Natural killer cell treated with Interleukin-12 subunit alpha and Interleukin-12 subunit beta and Interleukin-15 and Interleukin-18, amount 100 ng/mL, for 72 hours (primary cell): Measurements from ENCODE around the gene LTBP1. TPM values are rescaled to one million over a fixed set of nuclear protein-coding genes. Genes with fewer than 3 reads are reported as not detected.

Experiments
- ATAC-seq, 2 donors: fragments of 150-1000 bp; cut with Tn5 transposase in 1 of 2; sonication (Bioruptor Pico), chemical (Tn5 transposase) in 1 of 2; 2 replicates each; pipeline ENCODE4 v1.10.0; 2021
- DNase-seq: peaks from one replicate; pipeline ENCODE4 v3.0.0; 2022; ENCODE audit warnings: low spot score
- H3K27ac Mint-ChIP-seq, 2 donors: 1 replicate in 1 of 2; 2 replicates in 1 of 2; pipeline ENCODE4 v1.8.0; 2022; ENCODE audit warnings: mixed read lengths in 2 of 2, mild to moderate bottlenecking in 1 of 2, moderate library complexity in 1 of 2
- H3K27me3 Mint-ChIP-seq, 2 donors: 1 replicate in 1 of 2; 2 replicates in 1 of 2; pipeline ENCODE4 v1.8.0; 2022; ENCODE audit warnings: mixed read lengths in 2 of 2
- H3K36me3 Mint-ChIP-seq: one replicate; pipeline ENCODE4 v1.8.0; 2022; ENCODE audit warnings: mixed read lengths
- H3K4me1 Mint-ChIP-seq, 2 donors: 1 replicate in 1 of 2; 2 replicates in 1 of 2; pipeline ENCODE4 v1.8.0; 2022; ENCODE audit warnings: low read depth in 2 of 2, mixed read lengths in 2 of 2, mild to moderate bottlenecking in 1 of 2
- H3K4me3 Mint-ChIP-seq: one replicate; pipeline ENCODE4 v1.8.0; 2022; ENCODE audit warnings: mixed read lengths
- H3K9me3 Mint-ChIP-seq: 2 replicates; pipeline ENCODE4 v1.8.0; 2022; ENCODE audit warnings: mixed read lengths
- total RNA-seq, 2 donors: library from RNA; stranded (reverse); gene quantifications; one replicate each; pipeline ENCODE4 v1.2.3, GENCODE V29; 2022

Gene LTBP1
- total RNA-seq, 2 donors from 2014 or later, result 0.39 to 0.76 TPM

- H3K9me3 Mint-ChIP-seq, result no peaks in the 10 kb centered on the region
- H3K4me3 Mint-ChIP-seq, result no peak overlapping the region
- ATAC-seq (no peak), DNase-seq (no peak)
- no peaks in the 10 kb centered on the region for H3K4me1 Mint-ChIP-seq
- peaks cover 6 to 17% of the 10 kb centered on the region in 2 donors for H3K27me3 Mint-ChIP-seq
- H3K27ac Mint-ChIP-seq, result no peak overlapping the region
- H3K36me3 Mint-ChIP-seq, result no peaks in the 10 kb centered on the region
Measured at GRCh38 chr2:33107690-33108482, 161.1 kb downstream of the LTBP1 start.

GRCh38 chr2:33108483-33109443, 162.0 kb downstream of the LTBP1 start:
- no peak for ATAC-seq
- no peaks in the 10 kb centered on the region for H3K36me3 Mint-ChIP-seq
- H3K27me3 Mint-ChIP-seq, result peaks cover 6 to 19% of the 10 kb centered on the region in 2 donors
- H3K4me3 Mint-ChIP-seq, result no peak overlapping the region
- H3K27ac Mint-ChIP-seq, result no peak overlapping the region
- no peaks in the 10 kb centered on the region for H3K9me3 Mint-ChIP-seq
- DNase-seq, result no peak
- no peaks in the 10 kb centered on the region for H3K4me1 Mint-ChIP-seq

DNA sequence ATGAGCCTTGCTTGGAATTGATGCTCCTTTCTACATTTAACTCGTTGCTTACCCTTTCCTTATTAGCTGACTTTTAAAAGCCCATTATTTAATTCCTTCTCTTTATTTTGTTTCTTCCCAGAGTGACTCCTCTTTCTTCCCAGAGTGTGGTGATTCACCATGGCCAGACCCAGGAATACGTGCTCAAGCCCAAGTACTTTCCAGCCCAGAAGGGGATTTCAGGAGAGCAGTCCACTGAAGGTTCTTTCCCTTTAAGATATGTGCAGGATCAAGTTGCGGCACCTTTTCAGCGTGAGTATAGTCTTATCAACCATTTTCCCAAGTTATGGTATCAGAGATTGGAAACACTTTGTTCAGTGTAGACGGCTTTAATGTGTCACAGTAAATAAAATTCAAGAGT, 163.7 kb downstream of the LTBP1 start:
- Mint-ChIP-seq H3K27ac (no peak overlapping the region), H3K9me3 (no peaks in the 10 kb centered on the region), H3K4me3 (no peak overlapping the region), H3K27me3 (peaks cover 6 to 20% of the 10 kb centered on the region in 2 donors), H3K36me3 (no peaks in the 10 kb centered on the region), H3K4me1 (no peaks in the 10 kb centered on the region)
- DNase-seq, result no peak
- ATAC-seq, result no peak

- H3K27ac Mint-ChIP-seq, result no peak overlapping the region
- H3K36me3 Mint-ChIP-seq, result no peaks in the 10 kb centered on the region
- no peaks in the 10 kb centered on the region for H3K9me3 Mint-ChIP-seq
- ATAC-seq (no peak), DNase-seq (no peak)
- H3K4me3 Mint-ChIP-seq, result no peak overlapping the region
- H3K27me3 Mint-ChIP-seq, result peaks cover 6 to 20% of the 10 kb centered on the region in 2 donors
- no peaks in the 10 kb centered on the region for H3K4me1 Mint-ChIP-seq
Measured at GRCh38 chr2:33111002-33111446, 164.3 kb downstream of the LTBP1 start.

- Mint-ChIP-seq H3K36me3 (no peaks in the 10 kb centered on the region), H3K4me3 (no peak overlapping the region), H3K4me1 (peaks cover 0 to 4% of the 10 kb centered on the region in 2 donors), H3K27me3 (peaks cover 4 to 21% of the 10 kb centered on the region in 2 donors), H3K9me3 (no peaks in the 10 kb centered on the region), H3K27ac (no peak overlapping the region)
- DNase-seq (no peak), ATAC-seq (no peak)
Measured at GRCh38 chr2:33115196-33115595, 168.4 kb downstream of the LTBP1 start.

DNA sequence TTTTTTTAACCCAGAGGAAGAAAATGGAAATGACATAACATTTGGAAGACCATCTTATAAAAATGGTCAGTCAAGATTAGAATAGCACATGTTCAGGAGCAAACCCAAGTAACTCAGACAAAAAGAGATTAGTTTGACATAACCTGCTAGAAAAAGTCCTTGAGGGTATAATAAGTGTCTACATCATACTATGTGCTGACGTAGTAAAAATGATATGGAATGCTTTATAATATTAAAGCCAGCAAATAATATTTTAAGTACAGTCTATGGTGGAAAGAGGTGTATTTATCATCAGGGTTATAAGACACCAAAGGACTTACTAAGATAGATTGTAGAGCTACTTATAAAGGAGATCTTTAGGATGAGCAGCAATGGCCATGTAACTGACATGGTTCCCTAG, 169.0 kb downstream of the LTBP1 start:
- H3K9me3 Mint-ChIP-seq, result no peaks in the 10 kb centered on the region
- no peak overlapping the region for H3K27ac Mint-ChIP-seq
- DNase-seq, result no peak
- peaks cover 4 to 17% of the 10 kb centered on the region in 2 donors for H3K27me3 Mint-ChIP-seq
- H3K4me1 Mint-ChIP-seq, result peaks cover 0 to 4% of the 10 kb centered on the region in 2 donors
- no peak overlapping the region for H3K4me3 Mint-ChIP-seq
- H3K36me3 Mint-ChIP-seq, result no peaks in the 10 kb centered on the region
- no peak for ATAC-seq

GRCh38 chr2:33116799-33117198, 170.0 kb downstream of the LTBP1 start:
- ATAC-seq, result no peak
- Mint-ChIP-seq H3K27me3 (peaks cover 4 to 13% of the 10 kb centered on the region in 2 donors), H3K4me1 (peaks cover 0 to 4% of the 10 kb centered on the region in 2 donors), H3K4me3 (no peak overlapping the region), H3K27ac (no peak overlapping the region), H3K36me3 (no peaks in the 10 kb centered on the region), H3K9me3 (no peaks in the 10 kb centered on the region)
- DNase-seq, result no peak

- Mint-ChIP-seq H3K4me3 (no peak overlapping the region), H3K27ac (no peak overlapping the region), H3K9me3 (no peaks in the 10 kb centered on the region), H3K36me3 (no peaks in the 10 kb centered on the region), H3K4me1 (peaks cover 0 to 4% of the 10 kb centered on the region in 2 donors), H3K27me3 (peaks cover 4 to 7% of the 10 kb centered on the region in 2 donors)
- no peak for ATAC-seq
- DNase-seq, result no peak
Measured at GRCh38 chr2:33118651-33119050, 171.9 kb downstream of the LTBP1 start.

DNA sequence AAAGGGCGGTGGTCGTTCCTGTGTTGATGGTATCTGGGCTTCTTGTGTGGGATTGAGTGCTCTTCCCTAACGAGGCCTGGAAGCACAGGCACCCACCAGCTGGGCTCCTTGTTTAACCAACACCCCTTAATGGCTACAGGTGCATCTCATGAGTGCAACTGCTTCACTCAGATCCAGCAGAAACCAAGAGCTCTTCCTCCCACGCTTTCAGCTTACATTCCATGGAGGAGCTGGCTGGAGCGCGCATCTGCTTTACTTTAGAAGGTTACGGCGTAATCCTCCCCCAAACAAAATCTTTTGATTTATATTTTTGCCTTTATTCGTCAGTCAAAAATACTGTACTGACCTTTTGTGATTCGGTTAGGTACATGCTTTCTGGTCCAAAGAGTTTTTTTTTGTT, 174.7 kb downstream of the LTBP1 start:
- Mint-ChIP-seq H3K27ac (no peak overlapping the region), H3K36me3 (no peaks in the 10 kb centered on the region), H3K27me3 (peaks cover 1 to 4% of the 10 kb centered on the region in 2 donors), H3K4me3 (no peak overlapping the region), H3K4me1 (peaks cover 0 to 4% of the 10 kb centered on the region in 2 donors), H3K9me3 (no peaks in the 10 kb centered on the region)
- DNase-seq, result no peak
- ATAC-seq, result no peak

DNA sequence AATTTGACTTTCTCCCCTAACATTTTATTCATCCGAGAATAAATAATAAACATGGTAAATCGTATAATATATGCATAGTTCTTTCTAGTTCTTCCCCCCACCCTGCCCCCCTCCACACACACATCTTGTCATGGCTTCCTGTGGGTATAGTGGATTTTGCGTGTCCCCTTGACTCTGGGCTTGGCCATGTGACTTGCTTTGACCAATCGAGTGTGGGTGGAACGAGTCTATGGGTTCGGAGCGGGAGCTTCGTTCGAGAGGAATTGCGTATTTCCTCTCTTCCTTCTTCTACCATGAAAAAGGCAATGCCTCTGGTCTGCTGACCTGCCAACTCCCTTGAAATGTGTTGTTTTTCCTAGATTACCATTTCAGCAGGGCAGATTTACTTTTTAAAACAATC, 175.2 kb downstream of the LTBP1 start:
- ATAC-seq (no peak), DNase-seq (no peak)
- Mint-ChIP-seq H3K4me3 (no peak overlapping the region), H3K4me1 (peaks cover 0 to 4% of the 10 kb centered on the region in 2 donors), H3K27me3 (peaks cover 0 to 4% of the 10 kb centered on the region in 2 donors), H3K27ac (no peak overlapping the region), H3K9me3 (no peaks in the 10 kb centered on the region), H3K36me3 (no peaks in the 10 kb centered on the region)

GRCh38 chr2:33122726-33123125, 176.0 kb downstream of the LTBP1 start:
- ATAC-seq (no peak), DNase-seq (no peak)
- Mint-ChIP-seq H3K4me1 (no peaks in the 10 kb centered on the region), H3K27ac (no peak overlapping the region), H3K36me3 (no peaks in the 10 kb centered on the region), H3K4me3 (no peak overlapping the region), H3K9me3 (no peaks in the 10 kb centered on the region), H3K27me3 (peaks cover 5 to 7% of the 10 kb centered on the region in 2 donors)

- Mint-ChIP-seq H3K4me3 (no peak overlapping the region), H3K27ac (no peak overlapping the region), H3K27me3 (peaks cover 4 to 9% of the 10 kb centered on the region in 2 donors), H3K4me1 (no peaks in the 10 kb centered on the region), H3K36me3 (no peaks in the 10 kb centered on the region), H3K9me3 (no peaks in the 10 kb centered on the region)
- no peak for DNase-seq
- ATAC-seq, result no peak
Measured at GRCh38 chr2:33123216-33123615, 176.5 kb downstream of the LTBP1 start.

GRCh38 chr2:33126552-33126951, 179.8 kb downstream of the LTBP1 start:
- H3K9me3 Mint-ChIP-seq, result no peaks in the 10 kb centered on the region
- H3K27ac Mint-ChIP-seq, result no peak overlapping the region
- no peaks in the 10 kb centered on the region for H3K4me1 Mint-ChIP-seq
- ATAC-seq (no peak), DNase-seq (no peak)
- H3K4me3 Mint-ChIP-seq, result no peak overlapping the region
- no peaks in the 10 kb centered on the region for H3K36me3 Mint-ChIP-seq
- H3K27me3 Mint-ChIP-seq, result peaks cover 4 to 9% of the 10 kb centered on the region in 2 donors

DNA sequence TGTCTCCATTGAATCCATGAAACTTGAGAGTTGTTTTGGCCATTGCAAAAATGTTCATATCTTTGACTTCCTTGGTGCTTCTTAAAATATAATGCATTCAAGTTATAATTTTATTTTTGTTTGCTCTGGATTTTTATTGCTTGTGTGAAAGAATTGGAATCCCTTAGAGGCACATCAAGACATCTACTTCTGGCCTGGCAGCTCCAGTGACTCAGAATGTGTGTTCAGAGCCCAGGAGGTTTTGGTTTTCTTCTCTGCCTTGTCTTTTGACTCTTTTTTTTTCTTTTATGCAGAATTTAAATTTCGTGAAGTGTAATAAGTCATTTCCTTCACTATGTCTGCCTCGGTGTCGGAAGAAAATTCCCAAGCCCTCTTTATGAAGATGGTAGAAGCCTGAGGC, 180.2 kb downstream of the LTBP1 start:
- Mint-ChIP-seq H3K36me3 (no peaks in the 10 kb centered on the region), H3K27me3 (peaks cover 4 to 9% of the 10 kb centered on the region in 2 donors), H3K4me3 (no peak overlapping the region), H3K4me1 (no peaks in the 10 kb centered on the region), H3K9me3 (no peaks in the 10 kb centered on the region), H3K27ac (no peak overlapping the region)
- DNase-seq (no peak), ATAC-seq (no peak)
